ENCODE data around the gene MED22. TPM values are rescaled to one million over a fixed set of nuclear protein-coding genes. Genes with fewer than 3 reads are reported as not detected.

MED22 gene
- total RNA-seq, 1 donor from 2014 or later: 23.4 TPM

GRCh38 chr9:133366435-133366834 is 18.5 kb upstream of the MED22 start:
- no peak overlapping the region for H3K27ac Mint-ChIP-seq (ENCODE audit: unreplicated experiment)
- H3K27me3 Mint-ChIP-seq (ENCODE audit: unreplicated experiment): no peaks in the 10 kb centered on the region
- no peak for DNase-seq (ENCODE audit: extremely low spot score, unreplicated experiment)
- H3K36me3 Mint-ChIP-seq (ENCODE audit: unreplicated experiment): peaks cover 40% of the 10 kb centered on the region
- no peak overlapping the region for H3K4me3 Mint-ChIP-seq (ENCODE audit: unreplicated experiment)
- no peak for TF ChIP-seq CTCF (IDR thresholded peaks at IDR 0.05)
- peaks cover 35% of the 10 kb centered on the region for H3K4me1 Mint-ChIP-seq (ENCODE audit: unreplicated experiment)
- no peaks in the 10 kb centered on the region for H3K9me3 Mint-ChIP-seq (ENCODE audit: unreplicated experiment)

GRCh38 chr9:133362359-133363044 is 14.6 kb upstream of the MED22 start:
- Mint-ChIP-seq H3K36me3 (ENCODE audit: unreplicated experiment) (peaks cover 37% of the 10 kb centered on the region), H3K4me1 (ENCODE audit: unreplicated experiment) (peaks cover 13% of the 10 kb centered on the region), H3K4me3 (ENCODE audit: unreplicated experiment) (no peak overlapping the region), H3K9me3 (ENCODE audit: unreplicated experiment) (no peaks in the 10 kb centered on the region), H3K27me3 (ENCODE audit: unreplicated experiment) (no peaks in the 10 kb centered on the region), H3K27ac (ENCODE audit: unreplicated experiment) (no peak overlapping the region)
- no peak for TF ChIP-seq CTCF (IDR thresholded peaks at IDR 0.05)
- no peak for DNase-seq (ENCODE audit: extremely low spot score, unreplicated experiment)

GRCh38 chr9:133361507-133362092 is 13.7 kb upstream of the MED22 start:
- Mint-ChIP-seq H3K27me3 (ENCODE audit: unreplicated experiment) (no peaks in the 10 kb centered on the region), H3K9me3 (ENCODE audit: unreplicated experiment) (no peaks in the 10 kb centered on the region), H3K27ac (ENCODE audit: unreplicated experiment) (no peak overlapping the region), H3K4me1 (ENCODE audit: unreplicated experiment) (peaks cover 19% of the 10 kb centered on the region), H3K36me3 (ENCODE audit: unreplicated experiment) (peaks cover 37% of the 10 kb centered on the region), H3K4me3 (ENCODE audit: unreplicated experiment) (no peak overlapping the region)
- no peak for TF ChIP-seq CTCF (IDR thresholded peaks at IDR 0.05)
- DNase-seq (ENCODE audit: extremely low spot score, unreplicated experiment): no peak

- Mint-ChIP-seq H3K9me3 (ENCODE audit: unreplicated experiment) (no peaks in the 10 kb centered on the region), H3K36me3 (ENCODE audit: unreplicated experiment) (peaks cover 30% of the 10 kb centered on the region), H3K4me1 (ENCODE audit: unreplicated experiment) (peaks cover 23% of the 10 kb centered on the region), H3K4me3 (ENCODE audit: unreplicated experiment) (no peak overlapping the region), H3K27me3 (ENCODE audit: unreplicated experiment) (no peaks in the 10 kb centered on the region), H3K27ac (ENCODE audit: unreplicated experiment) (no peak overlapping the region)
- DNase-seq (ENCODE audit: extremely low spot score, unreplicated experiment): no peak
- TF ChIP-seq CTCF (IDR thresholded peaks at IDR 0.05): no peak
Observed at GRCh38 chr9:133360400-133361393, 12.8 kb upstream of the MED22 start.
